Measurements from ENCODE around the gene RNF145.
"Not testable (repeated sequence)": the region's sequence is repeated elsewhere in the genome, so short reads cannot be mapped to it uniquely, and the experiment has no call there.

The RNF145 gene, protein sequence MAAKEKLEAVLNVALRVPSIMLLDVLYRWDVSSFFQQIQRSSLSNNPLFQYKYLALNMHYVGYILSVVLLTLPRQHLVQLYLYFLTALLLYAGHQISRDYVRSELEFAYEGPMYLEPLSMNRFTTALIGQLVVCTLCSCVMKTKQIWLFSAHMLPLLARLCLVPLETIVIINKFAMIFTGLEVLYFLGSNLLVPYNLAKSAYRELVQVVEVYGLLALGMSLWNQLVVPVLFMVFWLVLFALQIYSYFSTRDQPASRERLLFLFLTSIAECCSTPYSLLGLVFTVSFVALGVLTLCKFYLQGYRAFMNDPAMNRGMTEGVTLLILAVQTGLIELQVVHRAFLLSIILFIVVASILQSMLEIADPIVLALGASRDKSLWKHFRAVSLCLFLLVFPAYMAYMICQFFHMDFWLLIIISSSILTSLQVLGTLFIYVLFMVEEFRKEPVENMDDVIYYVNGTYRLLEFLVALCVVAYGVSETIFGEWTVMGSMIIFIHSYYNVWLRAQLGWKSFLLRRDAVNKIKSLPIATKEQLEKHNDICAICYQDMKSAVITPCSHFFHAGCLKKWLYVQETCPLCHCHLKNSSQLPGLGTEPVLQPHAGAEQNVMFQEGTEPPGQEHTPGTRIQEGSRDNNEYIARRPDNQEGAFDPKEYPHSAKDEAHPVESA

DNA sequence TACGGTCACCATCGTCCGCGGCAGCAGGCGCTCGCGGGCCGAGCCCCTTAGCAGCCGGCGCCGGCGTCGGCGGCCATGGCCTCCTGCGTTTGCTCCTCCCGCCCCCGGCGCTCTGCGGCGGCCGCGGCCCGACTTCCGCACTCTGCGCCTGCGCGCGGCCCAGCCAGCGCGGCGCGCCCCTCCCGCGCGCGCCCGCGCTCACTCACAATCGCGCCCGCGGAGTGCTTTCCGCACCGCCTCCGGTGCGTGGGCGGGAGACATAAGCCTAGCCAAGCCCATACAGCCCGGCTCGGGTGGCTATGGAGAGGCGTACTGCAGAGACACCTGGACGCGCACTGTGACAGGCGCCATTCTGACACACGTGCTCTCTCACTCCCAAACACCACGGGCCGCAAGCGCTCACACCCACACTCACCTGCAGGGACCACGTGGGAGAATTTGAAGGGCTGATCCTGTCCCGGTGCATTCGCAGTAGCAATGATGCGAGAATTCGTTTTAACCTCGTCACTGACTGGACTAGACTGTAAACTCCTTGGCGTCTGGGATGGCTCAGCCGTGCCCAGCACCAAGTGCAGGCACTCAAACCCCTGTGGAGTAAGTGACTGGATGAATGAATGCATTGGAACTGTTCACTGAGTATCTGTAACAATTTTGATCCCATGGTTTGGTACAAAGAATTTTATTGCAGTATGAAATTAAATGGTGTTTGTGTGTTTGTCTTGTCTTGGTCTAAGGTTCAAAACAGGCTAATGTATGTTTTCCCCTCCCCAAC lies at the start of gene RNF145:
Gene RNF145 (minus strand): TSS at position 116 of the 772 bp plus-strand sequence. CDS start 5,936 bp downstream, outside the sequence.
- DNase-seq: peak; percentile 14 to 83 (median 67)

DNA sequence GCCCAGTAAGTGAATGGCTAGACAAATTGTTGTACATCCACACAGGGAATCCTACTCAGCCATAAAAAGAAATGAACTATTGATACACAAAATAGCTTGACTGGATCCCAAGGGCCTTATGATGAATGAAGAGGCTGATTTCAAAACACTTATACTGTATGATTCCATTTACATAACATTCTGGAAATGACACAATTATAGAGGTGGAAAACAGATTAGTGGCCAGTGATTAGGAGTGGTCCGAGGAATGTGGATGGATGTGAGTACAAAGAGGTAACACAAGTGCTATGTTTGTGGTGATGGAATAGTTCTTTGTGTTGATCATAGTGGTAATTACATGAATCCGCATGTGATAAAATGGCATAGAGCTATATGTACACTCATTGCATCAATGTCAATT lies 49.0 kb upstream of the RNF145 start:
- no peak for DNase-seq

DNA sequence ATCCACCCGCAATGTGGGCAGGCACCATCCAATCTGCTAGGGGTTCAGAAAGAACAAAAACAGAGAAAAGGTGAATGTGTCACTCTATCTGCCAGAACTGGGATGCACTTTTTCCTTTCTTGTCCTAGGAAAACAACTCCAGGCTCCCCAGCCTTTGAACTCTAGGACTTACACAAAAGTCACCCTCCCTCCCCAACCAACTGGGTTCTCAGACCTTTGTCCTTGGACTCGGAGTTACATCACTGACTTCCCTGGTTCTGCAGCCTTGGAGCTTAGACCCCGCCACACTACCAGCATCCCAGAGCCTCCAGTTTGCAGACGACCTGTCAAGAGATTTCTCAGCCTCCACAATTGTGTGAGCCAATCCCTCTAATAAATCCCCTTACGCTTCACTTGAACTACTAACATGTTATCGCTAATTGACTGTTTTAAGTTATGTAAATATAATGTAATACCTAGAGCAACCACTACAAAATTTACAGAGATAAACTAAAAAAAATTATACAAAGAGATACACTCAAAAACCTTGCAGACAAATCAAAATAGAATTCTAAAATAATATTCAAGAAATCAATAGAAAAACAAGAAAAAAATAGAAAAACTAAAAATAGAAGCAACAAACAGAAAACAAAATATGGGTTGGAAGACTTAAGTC lies 48.4 kb upstream of the RNF145 start:
- no peak for DNase-seq

DNA sequence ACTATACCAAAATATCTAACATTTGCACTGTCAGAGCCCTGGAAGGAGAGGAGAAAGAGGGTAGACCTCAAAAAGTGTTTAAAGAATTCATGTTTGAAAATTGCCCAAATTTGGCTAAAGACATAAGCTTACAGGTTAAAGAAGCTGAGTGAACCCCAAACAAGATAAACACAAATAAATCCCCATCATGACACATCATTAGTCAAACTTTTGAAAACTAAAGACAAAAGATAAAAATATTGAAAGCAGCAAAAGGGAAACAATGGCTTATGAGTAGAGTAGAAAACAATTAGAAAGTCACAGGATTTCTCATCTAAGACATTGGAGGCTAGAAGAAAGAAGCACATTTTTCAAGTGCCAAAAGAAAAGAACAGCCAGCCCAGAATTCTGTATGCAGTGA lies 47.7 kb upstream of the RNF145 start:
- DNase-seq: no peak

DNA sequence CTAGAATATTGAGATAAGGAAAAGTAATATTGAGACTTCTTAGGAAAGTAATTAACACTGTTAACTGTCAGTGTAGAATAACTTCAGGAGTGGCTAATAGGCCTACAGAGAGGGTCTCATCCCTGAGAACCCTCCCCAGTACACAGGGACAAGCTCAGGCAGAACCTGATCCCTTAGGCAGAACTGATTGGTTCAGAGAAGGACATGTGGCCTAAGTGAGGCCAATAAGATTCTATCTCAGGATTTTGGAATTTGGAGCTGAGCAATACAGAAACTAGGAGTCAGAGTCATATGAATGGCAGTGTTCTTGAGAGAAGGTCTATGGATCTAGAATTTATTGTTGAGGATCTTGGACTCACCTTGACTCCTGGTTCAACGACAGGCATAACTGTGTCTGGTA lies 42.8 kb upstream of the RNF145 start:
- no peak for DNase-seq

DNA sequence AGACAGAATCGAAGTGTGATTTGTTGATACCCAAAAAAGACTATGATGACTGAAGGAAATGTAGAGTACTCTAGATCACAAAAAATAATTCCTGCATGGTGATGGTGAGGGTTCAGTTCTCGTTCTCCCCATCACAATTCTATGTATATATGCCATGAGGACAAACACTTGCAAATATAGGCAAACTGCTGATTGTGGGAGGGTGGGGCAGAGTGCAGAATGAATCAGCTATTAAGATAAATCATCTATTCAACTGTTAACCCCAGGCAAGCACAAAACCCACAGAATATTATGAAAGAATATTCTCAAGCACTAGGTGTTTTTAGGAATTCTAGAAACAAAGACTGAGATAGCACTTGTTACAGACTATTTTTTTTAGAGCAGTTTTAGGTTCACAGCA lies 39.8 kb upstream of the RNF145 start:
- no peak for DNase-seq

DNA sequence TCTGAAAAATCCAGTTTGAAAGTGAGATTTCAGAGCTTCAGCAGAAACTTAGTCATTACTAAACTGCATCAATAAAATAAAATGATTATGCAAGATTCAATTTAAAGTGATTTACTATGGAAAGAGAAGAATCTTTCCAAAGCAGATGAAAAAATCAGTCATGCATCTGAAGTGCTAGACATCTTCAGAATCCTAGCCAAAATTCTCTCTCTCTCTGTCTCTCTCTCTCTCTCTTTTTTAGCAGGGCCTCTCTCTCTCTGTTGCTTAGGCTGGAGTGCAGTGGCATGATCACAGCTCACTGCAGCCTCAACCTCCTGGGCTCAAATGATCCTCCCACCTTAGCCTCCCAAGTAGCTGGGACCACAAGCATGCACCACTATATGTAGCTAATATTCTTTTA lies 35.5 kb upstream of the RNF145 start:
- DNase-seq: no peak

DNA sequence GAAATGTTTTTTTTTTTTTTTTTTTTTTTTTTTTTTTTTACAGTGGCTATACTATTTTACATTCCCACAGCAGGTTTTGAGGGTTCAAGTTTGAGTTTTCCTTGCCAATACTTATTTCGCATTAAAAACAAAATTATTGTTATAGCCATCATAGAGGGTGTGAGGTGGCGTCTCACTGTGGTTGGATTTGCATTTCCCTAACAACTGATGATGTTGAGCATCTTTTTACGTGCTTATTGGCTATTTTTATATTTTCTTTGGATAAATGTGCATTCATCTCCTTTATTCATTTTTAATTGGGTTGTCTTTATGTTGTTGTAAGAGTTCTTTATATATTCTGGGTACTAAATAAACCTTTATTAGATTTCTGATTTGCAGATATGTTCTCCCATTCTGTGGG lies 34.8 kb upstream of the RNF145 start:
- no peak for DNase-seq

DNA sequence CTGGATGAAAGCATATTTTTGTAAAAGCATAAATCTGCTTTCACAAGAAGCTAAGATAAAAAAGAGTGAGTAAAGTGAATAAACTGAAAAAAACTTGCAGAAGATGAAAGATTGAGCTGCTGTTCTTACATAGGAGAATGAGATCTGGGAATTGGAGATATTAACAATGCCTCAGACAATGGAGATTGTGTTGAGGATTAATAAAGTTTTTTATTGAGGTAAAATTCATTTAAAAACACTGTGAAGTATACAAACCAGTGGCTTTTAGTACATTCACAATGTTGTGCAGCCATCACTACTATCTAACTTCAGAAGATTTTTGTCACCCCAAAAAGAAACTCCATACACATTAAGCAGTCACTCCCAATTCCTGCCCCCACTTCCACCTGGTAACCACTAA lies 34.0 kb upstream of the RNF145 start:
- no peak for DNase-seq

DNA sequence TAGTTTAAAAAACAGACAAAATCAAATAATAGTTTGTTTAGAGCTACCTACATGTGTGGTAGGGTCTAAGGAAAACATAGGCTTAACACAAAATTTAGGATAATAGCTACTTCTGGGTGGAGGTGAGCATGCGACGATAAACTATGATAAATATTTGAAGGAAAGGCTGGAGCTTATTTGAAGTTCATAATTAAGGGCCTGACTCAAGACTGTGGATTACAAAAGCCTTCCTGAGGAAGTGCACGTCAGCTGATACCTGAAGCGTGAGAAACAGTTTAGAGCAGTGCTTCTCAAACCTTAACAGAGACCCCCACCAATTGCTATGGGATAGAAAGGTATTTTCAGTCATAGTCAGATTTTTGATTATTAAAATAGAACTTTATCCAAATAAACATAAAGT lies 33.3 kb upstream of the RNF145 start:
- DNase-seq: no peak

DNA sequence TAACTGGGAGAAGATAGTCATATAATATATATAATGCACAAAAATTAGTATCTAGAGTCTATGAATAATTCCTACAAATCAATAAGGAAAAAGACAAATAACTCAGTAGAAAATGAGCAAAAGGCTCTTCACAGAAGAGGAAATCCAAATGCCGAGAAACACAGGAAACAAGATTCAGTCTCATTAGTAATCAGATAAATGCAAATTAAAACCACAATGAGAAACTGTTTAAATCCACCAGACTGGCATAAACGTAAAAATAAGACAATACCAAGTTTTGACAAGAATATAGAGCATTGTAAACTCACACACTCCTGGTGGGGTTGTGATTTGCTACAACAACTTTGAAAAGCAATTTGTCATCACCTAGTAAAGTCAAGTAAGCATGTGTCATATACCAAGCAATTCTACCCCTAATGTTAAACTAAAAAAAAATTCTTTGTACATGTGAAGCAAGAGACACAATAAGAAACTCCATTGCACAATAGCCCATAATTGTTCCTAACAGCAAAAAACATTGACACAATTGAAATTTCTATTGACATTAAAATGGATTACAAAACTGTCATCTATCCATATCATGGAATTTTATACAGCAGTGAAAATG lies 32.7 kb upstream of the RNF145 start:
- no peak for DNase-seq

DNA sequence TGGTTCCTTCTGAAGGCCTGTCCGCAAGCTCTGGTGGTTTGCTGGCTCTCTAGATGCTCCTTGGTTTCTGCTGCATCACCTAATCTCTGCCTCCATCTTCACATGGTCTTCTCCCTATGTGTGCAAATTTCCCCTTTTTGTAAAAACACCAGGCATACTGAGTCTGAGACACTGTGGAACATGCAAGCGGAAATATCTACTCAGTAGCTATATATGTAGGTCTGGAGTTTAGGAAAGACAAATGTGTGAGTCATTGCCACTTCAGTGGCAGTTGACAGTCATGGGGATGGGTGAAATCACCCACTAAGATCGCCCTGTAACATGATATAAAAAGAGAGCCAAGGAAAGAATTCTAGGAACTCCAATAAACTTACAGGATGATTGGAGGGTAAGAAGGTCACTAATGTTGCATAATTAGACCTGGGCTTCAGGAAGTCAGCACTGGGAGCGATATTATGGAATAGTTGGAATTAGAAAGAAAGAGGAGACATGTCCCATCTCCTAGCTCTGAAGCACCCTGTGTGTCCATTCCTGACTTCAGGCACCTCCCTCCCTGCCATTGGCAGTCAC lies 31.0 kb upstream of the RNF145 start:
- DNase-seq: no peak

DNA sequence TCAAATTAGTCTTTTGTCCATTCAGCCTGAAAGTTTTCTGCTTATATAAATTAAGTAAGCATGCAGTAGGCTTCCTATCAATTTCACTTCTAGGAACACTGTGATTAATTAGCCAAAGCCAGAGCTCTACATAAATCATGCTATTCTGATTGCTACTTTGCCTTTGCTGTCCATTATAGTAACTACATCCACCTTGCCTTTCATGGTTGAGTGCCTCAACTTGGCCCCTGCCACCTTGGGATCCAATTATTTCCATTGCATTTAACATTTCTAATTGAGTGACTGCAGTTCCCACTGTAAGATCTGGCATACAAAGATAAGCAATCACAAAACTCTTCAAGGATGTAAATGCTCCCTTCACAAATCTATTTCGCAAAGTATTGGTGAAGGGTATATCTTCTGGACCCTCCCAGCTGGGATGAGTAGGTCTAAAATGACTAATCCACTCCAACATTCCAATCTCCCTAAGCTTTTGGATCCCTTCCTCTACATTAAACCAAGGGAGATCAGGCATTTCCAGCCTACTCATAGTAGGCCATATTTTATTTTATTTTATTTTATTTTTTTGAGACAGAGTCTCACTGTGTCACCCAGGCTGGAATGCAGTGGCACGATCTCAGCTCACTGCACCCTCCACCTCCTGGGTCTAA lies 26.6 kb upstream of the RNF145 start:
- DNase-seq: not testable (repeated sequence)

DNA sequence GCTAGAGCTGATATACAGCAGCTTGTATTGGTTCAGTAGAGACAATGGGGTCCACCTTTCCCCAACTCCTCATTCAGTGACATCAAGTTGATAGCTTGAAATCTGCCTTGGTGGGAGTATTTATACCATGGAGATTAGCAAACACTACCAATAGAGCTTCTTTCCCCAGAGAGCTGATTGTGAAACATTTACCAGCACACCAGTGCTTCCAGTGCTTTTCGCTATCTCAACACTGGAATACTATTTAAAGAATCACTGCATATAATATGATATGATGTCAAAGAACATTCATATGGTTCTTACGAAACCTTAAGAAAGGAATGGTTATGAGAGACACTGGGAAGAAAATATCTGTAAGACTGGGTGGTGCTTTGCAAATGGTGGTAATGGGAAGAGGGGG lies 21.8 kb upstream of the RNF145 start:
- DNase-seq: no peak

DNA sequence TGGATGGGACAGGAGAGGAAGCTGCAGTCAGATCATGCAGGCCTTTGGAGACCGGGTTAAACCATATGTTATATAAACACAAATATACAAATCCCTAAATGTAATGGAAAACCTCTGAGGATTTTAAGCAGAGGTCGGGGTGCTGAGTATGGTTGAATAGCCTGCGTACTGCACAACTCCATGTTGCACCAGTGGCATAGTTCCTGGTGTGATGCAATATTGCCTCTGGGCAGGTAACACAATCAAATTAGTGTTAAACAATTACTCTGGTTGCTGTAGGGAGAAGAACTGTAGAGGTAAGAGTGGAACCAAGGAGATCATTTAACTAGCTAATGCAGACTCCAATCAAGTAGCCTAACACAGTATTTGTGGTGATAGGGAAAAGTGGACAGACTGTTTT lies 21.3 kb upstream of the RNF145 start:
- no peak for DNase-seq

DNA sequence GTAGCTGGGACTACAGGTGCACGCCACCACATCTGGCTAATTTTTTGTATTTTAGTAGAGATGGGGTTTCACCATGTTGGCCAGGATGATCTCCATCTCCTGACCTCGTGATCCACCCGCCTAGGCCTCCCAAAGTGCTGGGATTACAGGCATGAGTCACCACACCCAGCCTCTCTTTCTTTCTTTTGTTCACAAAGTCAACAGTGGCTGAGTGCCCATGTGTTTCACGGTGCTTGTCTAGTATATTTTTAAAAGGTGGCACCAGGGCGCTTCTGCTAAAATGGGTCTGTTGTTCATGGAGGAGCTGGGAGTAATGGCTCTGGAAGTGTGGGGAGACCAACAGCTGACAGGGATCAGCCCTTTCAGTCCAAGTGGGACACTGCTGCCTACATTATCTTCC lies 18.7 kb upstream of the RNF145 start:
- DNase-seq: not testable (repeated sequence)

DNA sequence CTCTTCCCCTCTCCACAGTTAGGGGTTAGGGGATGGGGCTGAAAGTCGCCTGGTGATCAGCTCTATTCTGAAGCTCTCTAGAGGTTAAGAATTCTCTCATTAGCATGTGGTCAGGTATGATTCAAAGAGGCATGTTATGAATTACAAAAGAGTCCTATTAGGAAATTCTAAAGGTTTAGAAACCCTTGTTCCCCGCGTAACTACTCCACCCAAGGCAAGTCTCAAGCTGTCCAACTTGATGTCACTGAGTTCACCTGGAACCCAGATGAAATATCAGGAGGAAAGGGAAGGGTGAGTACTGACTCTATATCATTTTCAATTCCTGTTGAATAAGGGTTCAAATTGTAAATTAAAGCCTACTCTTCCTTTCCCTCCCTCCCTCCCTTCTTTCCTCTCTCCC lies 18.1 kb upstream of the RNF145 start:
- no peak for DNase-seq

DNA sequence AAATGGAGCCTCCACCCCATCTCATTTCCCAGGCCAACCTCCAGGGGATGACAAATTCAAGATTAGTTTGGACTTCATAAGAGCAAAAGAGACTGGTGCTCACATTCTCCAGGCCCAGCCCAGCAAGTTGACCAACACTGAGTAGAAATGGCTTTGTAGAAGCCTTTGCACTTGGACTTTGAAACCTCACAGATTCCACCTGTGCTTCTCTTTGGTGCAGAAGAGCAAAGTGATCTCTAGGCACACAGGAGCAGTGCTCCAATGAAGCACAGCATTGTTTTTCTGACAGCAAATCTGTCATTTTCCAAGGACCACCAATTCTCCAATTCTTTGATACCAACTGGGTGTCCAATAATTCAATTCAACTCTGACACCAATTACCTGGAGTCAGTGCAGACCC lies 17.1 kb upstream of the RNF145 start:
- no peak for DNase-seq

DNA sequence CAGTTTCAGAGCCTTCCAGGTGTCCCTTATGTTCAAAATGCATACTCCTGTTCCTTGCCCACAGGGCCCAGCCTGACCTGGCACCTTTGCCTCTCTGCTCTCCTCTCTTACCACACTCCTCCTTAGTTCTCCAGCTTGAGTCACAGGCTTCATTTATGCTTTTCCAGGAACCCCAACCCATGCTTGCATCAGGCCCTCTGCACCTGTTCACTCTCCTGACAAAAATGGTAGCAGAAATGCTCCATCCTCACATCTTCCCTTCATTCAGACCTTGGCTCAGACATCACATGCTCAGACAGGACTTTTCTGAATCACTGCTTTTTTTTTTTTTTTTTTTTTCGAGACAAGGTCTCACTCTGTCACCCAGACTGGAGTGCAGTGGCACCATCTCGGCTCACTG lies 15.1 kb upstream of the RNF145 start:
- no peak for DNase-seq

DNA sequence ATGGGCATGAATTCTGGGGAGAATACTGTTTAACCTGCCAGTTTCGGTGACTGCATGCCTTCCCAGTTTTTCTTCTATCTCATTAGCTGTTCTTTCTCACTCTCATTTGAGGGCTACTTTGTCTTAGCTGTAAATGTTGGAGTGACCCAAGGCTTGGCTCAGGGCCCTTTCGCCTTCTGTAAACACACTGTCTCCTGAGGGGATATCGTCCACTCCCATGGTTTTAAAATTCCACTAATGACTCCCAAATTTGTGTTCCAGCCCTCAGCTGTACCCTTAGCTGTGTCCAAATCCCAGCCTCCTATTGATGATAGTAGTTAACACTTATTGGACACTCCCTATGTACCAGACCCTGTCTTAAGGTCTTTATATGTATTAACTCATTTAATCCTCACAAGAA lies 14.1 kb upstream of the RNF145 start:
- no peak for DNase-seq

DNA sequence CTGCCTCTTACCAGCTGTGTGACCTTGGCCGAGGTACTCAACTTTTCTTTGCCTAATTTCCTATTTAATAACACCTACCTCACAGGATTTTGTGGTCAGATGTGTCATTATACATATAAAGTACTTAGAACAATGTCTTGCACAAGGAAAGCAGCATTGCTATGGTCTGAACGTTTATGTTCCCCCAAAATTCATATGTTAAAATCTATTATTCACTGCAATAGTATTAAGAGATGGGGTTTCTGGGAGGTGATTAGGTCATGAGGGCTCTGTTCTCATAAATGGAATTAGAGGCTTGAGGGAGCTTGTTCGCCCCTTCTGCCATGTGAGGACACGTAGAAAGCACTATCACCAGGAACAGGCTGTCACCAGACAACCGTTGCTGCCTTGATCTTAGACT lies 10.9 kb upstream of the RNF145 start:
- DNase-seq: no peak

Data from hypothalamus (tissue), 51 donors.